GM06990 (cell line): ENCODE results near the gene KLF5.

Experiments
- DNase-seq: peaks from one replicate; pipeline ENCODE4 v3.0.0-alpha.2; 2011; ENCODE audit not compliant: insufficient read length; ENCODE audit errors: extremely low read depth
- H3K27me3 ChIP-seq: replicated peaks from 2 replicates; pipeline ENCODE4 v1.6.0; 2011; ENCODE audit warnings: low read length; ENCODE audit not compliant: control insufficient read depth, insufficient read depth
- H3K36me3 ChIP-seq: 2 replicates; pipeline ENCODE4 v1.5.1; 2011; ENCODE audit warnings: low read length; ENCODE audit not compliant: control insufficient read depth, insufficient read depth
- H3K4me3 ChIP-seq: replicated peaks from 2 replicates; pipeline ENCODE4 v1.5.1; 2011; ENCODE audit warnings: low read depth, mild to moderate bottlenecking, control low read depth, low read length
- CTCF ChIP-seq: IDR thresholded peaks from 2 replicates; pipeline ENCODE4 v1.5.1; 2011; ENCODE audit warnings: low read length, control low read depth, mild to moderate bottlenecking, inconsistent platforms; ENCODE audit not compliant: insufficient read depth, poor library complexity, severe bottlenecking

KLF5 gene

GRCh38 chr13:73034901-73035300 is 23.9 kb upstream of the KLF5 start:
- no peak for TF ChIP-seq CTCF
- no peak for DNase-seq
- no peaks in the 10 kb centered on the region for H3K36me3 ChIP-seq
- H3K27me3 ChIP-seq, result no peaks in the 10 kb centered on the region
- no peak overlapping the region for H3K4me3 ChIP-seq

- no peak for TF ChIP-seq CTCF
- Histone ChIP-seq H3K36me3 (no peaks in the 10 kb centered on the region), H3K27me3 (no peaks in the 10 kb centered on the region), H3K4me3 (no peak overlapping the region)
- no peak for DNase-seq
These were observed 23.1 kb upstream of the KLF5 start for GRCh38 chr13:73035660-73036059.

GRCh38 chr13:73036566-73036965 is 22.2 kb upstream of the KLF5 start:
- H3K36me3 ChIP-seq, result no peaks in the 10 kb centered on the region
- TF ChIP-seq CTCF, result no peak
- H3K27me3 ChIP-seq, result no peaks in the 10 kb centered on the region
- H3K4me3 ChIP-seq, result no peak overlapping the region
- DNase-seq, result no peak

GRCh38 chr13:73038064-73038463 is 20.7 kb upstream of the KLF5 start:
- Histone ChIP-seq H3K4me3 (no peak overlapping the region), H3K36me3 (no peaks in the 10 kb centered on the region), H3K27me3 (no peaks in the 10 kb centered on the region)
- no peak for TF ChIP-seq CTCF
- DNase-seq, result no peak

GRCh38 chr13:73039201-73040108 is 19.4 kb upstream of the KLF5 start:
- no peaks in the 10 kb centered on the region for H3K27me3 ChIP-seq
- no peaks in the 10 kb centered on the region for H3K36me3 ChIP-seq
- DNase-seq, result no peak
- H3K4me3 ChIP-seq, result no peak overlapping the region
- no peak for TF ChIP-seq CTCF

GRCh38 chr13:73040484-73040883 is 18.3 kb upstream of the KLF5 start:
- H3K4me3 ChIP-seq, result no peak overlapping the region
- TF ChIP-seq CTCF, result no peak

More at GRCh38 chr13:73040484-73040883, 18.3 kb upstream of the KLF5 start:
- no peaks in the 10 kb centered on the region for H3K27me3 ChIP-seq
- no peaks in the 10 kb centered on the region for H3K36me3 ChIP-seq
- DNase-seq, result no peak
